ENCODE results near the gene CNOT3.

The CNOT3 gene

GRCh38 chr19:54123682-54124081 is 13.9 kb upstream of the CNOT3 start:
- DNase-seq, result no peak

- no peak for DNase-seq
These were observed 13.2 kb upstream of the CNOT3 start for GRCh38 chr19:54124393-54124792.

GRCh38 chr19:54125713-54126112 is 11.8 kb upstream of the CNOT3 start:
- no peak for DNase-seq

GRCh38 chr19:54127688-54128440 is 9.7 kb upstream of the CNOT3 start:
- no peak for DNase-seq

GRCh38 chr19:54128441-54128725 is 9.2 kb upstream of the CNOT3 start:
- no peak for DNase-seq

- DNase-seq, result no peak
These were observed 8.6 kb upstream of the CNOT3 start for GRCh38 chr19:54128796-54129616.

GRCh38 chr19:54129617-54129996 is 8.0 kb upstream of the CNOT3 start:
- DNase-seq, result no peak

- peak; percentile 40 for DNase-seq
These were observed 4.1 kb upstream of the CNOT3 start for GRCh38 chr19:54133312-54133956.

- DNase-seq, result no peak
These were observed 3.5 kb upstream of the CNOT3 start for GRCh38 chr19:54133957-54134590.

GRCh38 chr19:54136086-54136863 is 1.3 kb upstream of the CNOT3 start:
- no peak for DNase-seq

GRCh38 chr19:54136864-54137698 is 481 bp upstream of the CNOT3 start:
- DNase-seq, result peak; percentile 100

- DNase-seq, result peak; percentile 39
These were observed 1.1 kb downstream of the CNOT3 start for GRCh38 chr19:54138489-54139256.

GRCh38 chr19:54141356-54141755 is 3.8 kb downstream of the CNOT3 start:
- DNase-seq, result no peak

GRCh38 chr19:54142166-54142780 is 4.7 kb downstream of the CNOT3 start:
- DNase-seq, result no peak

GRCh38 chr19:54145541-54146158 is 8.1 kb downstream of the CNOT3 start:
- no peak for DNase-seq

- no peak for DNase-seq
These were observed 10.1 kb downstream of the CNOT3 start for GRCh38 chr19:54147676-54148075.

- DNase-seq, result no peak
These were observed 10.6 kb downstream of the CNOT3 start for GRCh38 chr19:54148158-54148557.

GRCh38 chr19:54149021-54149812 is 11.7 kb downstream of the CNOT3 start:
- no peak for DNase-seq

- no peak for DNase-seq
These were observed 13.9 kb downstream of the CNOT3 start for GRCh38 chr19:54151362-54152035.

Data from hematopoietic multipotent progenitor cell treated with erythropoietin and hydrocortisone succinate and interleukin-3 and kit ligand, for 6 days (in vitro differentiated cells).